LNCaP clone FGC (cell line): ENCODE results near the gene NKAIN4.
A peak's percentile ranks its signal among the peaks of the same experiment; 100 is the strongest.

Source experiments
- DNase-seq: peaks from one replicate; pipeline ENCODE4 v3.0.0-alpha.2; 2011; ENCODE audit warnings: low read depth
- H3K4me3 ChIP-seq: 2 replicates; pipeline ENCODE4 v1.5.1; 2011; ENCODE audit warnings: mild to moderate bottlenecking, low read depth, low read length, control low read depth
- CTCF ChIP-seq: IDR thresholded peaks from 2 replicates; pipeline ENCODE4 v1.5.1; 2012; ENCODE audit warnings: mild to moderate bottlenecking; ENCODE audit not compliant: control insufficient read depth, insufficient read depth; ENCODE audit errors: extremely low read depth

The NKAIN4 gene

GRCh38 chr20:63259734-63260460 lies 5.6 kb upstream of the NKAIN4 start:
- TF ChIP-seq CTCF = no peak
- H3K4me3 ChIP-seq = no peak overlapping the region
- DNase-seq = no peak

- H3K4me3 ChIP-seq = no peak overlapping the region
- DNase-seq = no peak
- TF ChIP-seq CTCF = no peak
Observed at GRCh38 chr20:63258781-63259180, 4.5 kb upstream of the NKAIN4 start.

- TF ChIP-seq CTCF = no peak
- no peak overlapping the region for H3K4me3 ChIP-seq
Observed at GRCh38 chr20:63257629-63258028, 3.4 kb upstream of the NKAIN4 start.

GRCh38 chr20:63256954-63257353 lies 2.7 kb upstream of the NKAIN4 start:
- TF ChIP-seq CTCF = no peak
- DNase-seq = no peak
- no peak overlapping the region for H3K4me3 ChIP-seq

More at GRCh38 chr20:63257629-63258028, 3.4 kb upstream of the NKAIN4 start:
- DNase-seq = no peak

- DNase-seq = no peak
- no peak overlapping the region for H3K4me3 ChIP-seq
- TF ChIP-seq CTCF = no peak
Observed at GRCh38 chr20:63255931-63256704, 1.9 kb upstream of the NKAIN4 start.

GRCh38 chr20:63254606-63255384 lies 532 bp upstream of the NKAIN4 start:
- no peak overlapping the region for H3K4me3 ChIP-seq
- 0 out of 2 replicates have a peak, but pooled peaks have one; percentile 3 for TF ChIP-seq CTCF
- no peak for DNase-seq
